GM21390 (cell line): ENCODE results near the gene FOXC2.

Source experiments
- ATAC-seq: cut with Tn5 transposase; IDR thresholded peaks from one replicate; pipeline ENCODE4 v1.9.1; 2021; ENCODE audit not compliant: unreplicated experiment

The FOXC2 gene

DNA sequence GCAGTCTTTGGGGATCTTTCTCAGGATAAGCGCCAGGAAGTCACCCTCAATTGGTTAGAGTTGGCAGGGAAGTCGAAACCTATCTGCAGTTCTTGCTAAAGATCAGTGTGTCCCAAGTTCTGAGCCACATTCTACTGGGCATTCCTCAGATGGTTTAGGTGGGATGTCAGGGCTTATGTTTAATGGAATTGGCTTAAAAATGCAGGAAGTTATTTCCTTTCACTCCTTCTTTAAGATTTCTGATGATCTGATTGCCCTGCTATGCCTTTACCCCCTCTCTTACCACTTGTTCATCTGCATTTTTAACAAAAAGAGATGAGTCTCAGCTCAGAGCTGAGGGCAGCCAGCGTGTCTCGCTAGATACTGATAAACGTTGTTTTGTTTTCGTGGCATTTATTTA, 42.5 kb downstream of the FOXC2 start:
- ATAC-seq: no peak

DNA sequence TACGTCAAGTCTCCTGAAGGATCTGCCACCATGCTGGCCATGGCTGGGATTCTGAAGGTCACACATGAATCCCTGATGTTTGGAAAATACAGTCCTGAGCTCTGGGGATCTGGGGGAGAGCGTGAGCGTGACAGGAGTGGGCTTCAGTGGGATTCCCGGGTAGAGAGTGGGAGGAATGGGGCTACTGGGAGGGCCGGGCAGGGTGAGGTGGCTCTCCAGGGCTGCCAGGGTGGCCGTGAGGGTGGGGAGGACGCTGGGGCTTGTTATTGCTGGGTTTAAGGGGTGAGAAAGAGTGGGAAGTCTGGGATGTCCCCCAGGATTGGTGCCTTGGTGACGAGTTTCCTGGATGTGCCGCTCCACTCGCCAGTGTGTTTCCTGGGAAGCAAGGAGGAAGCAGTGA, 43.0 kb downstream of the FOXC2 start:
- ATAC-seq: no peak

DNA sequence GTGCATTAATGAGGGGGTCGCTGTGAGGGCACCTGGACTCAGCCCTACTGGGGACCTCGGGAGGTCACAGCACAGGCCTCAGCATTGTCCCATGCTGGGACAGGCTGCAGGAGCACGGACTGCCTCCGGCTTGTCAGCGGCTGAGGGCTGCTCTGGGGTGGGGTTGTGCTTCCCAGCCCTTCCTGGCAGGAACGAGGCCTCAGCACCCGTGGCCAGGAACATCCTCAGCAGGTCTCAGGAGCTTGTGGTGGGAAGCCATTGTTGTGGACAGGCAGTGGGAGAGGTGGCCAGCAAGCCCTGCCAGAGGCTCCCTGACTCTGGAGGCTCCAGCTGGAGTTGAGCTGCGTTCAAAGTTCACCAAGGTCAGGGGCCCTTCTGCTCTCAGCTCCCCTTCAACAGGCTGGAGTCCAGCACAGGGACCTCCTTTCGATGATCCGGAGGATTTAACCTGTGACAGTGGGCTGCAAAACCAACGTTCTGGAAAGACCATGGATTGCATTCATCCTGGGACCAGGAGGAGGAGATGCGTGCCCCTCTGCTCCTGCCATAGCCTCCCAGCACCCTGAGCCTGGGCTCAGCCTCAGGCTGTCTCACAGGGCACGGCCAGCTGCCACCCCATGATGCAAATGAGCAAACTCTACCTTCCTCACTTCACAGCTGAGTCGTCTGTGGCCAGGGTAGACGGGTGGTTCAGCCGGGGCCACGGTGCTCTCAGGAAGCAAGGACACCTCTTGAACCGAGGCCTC, 44.3 kb downstream of the FOXC2 start:
- ATAC-seq: no peak

DNA sequence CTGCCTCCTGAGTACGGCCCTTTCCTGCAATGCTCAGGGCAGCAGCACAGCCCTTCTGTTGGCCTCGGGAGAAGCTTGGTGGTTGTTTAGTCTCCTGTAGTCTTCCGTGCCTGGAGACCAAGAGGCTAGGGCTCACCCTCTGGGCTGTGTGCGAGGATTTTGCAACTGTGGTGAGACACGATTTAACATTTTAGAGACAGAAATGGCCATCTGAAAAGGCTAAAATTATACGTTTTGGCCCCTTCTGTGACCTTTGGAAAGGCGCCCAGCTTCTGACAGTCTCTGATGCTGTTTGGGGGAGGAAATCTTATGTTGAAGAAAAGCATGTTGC, 44.9 kb downstream of the FOXC2 start:
- no peak for ATAC-seq

DNA sequence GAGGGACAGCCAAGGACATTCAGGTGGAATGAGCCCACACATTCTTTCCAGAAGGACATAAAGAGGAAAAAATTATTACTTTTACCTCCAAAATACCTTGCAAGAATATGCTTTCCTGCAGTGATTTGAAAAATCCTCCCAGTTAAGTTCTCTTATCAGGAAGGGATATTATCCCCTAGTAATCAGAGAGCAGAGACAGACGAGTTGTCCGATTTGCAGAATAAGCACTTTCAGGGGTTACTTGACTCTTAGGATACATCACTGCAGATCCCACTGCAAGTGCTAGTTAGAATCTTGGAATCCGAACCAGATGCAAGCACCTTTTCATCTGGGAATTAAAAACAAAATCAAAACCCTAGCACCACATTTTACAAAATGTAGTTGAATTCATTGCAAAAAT, 45.3 kb downstream of the FOXC2 start:
- ATAC-seq: no peak

DNA sequence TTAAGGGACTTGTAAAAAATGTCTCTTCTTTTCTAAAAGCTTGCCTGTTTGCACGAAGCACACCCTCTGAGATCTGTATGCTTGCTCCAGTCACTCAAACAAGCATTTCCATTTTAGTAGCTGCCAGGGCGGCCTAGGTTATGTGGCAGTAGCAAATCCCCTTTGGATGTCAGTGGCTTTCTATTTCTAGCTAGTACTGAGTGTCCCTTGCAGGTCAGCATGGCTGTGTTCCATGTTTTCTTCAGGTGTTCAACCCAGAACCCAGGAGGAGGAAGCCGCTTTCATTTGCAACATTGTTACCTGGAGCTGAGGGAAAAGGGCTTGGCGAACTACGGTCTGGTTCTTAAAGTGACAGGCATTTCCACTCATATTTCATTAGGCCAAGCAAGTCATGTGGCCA, 48.1 kb downstream of the FOXC2 start:
- no peak for ATAC-seq

DNA sequence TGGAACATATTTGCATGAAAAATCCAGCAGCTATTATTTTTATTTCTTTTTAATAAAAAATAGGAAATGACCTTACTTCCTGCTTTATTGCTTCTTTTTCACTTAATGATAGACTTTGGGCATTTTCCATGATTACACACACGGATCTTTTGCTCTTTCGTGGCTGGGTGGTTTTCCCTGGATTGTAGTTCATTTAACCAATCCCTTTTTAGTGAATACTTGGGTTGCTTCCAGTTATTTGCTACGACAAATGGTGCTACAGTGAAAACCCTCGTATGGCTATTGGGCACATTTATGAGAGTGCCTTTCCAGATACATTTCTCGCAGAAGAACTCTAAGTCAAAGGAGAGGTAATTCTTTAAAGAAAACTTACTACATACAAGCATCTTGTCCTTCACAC, 50.3 kb downstream of the FOXC2 start:
- no peak for ATAC-seq

DNA sequence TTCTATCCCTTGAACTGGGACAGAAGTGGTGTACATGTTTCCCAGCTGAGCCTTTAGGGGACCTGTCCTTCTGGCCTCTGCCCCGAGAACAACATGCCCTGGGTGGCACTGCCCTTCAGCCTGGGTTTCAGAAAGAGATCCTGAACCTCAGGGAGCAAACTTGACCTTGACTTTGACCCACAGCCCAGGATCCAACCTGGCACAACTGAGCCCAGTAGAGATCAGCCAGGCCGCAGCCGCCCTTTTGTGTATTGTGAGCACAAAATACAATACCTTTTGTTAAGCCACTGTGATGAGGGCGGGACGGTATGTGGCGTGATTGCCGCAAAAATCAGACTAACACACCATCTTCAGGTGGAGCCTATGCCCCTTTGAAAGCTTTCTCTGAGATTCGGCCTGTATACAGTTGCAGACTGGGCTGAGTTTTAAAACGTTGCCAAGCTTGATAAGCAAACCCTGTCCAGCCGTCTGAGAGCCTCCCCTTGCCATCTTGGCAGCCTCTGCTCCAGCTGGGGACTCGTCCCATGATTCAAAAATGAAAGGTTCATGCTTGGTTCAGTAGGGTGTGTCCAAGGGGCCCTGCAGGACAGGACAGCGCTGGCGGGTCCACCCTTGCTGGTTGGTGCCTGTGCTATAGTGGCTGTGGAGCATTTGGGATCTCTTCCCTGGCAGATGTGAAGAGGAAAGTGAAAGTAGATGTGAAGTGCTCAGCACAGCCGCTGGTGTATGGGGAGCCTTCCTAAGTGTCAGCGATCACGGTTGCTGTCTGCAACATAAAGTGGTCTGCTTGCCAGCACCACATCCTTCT, 52.0 kb downstream of the FOXC2 start:
- no peak for ATAC-seq
